Left renal pelvis (tissue), 4 donors: ENCODE measurements around the gene BRF1. TPM values are rescaled to one million over a fixed set of nuclear protein-coding genes. Genes with fewer than 3 reads are reported as not detected.

Experiments used
- DNase-seq, 4 donors: peaks; one replicate each; pipeline ENCODE4 v3.0.0-alpha.2; 2013; ENCODE audit warnings: low read depth in 4 of 4, low spot score in 3 of 4
- polyA plus RNA-seq, 4 donors: library from polyadenylated mRNA; unstranded; fragments of 120-200 nt; gene quantifications; one replicate each; pipeline ENCODE4 v1.2.1, GENCODE V29; 2013; ENCODE audit not compliant: insufficient read length in 4 of 4

The BRF1 gene
- polyA plus RNA-seq, 4 donors = 21.5 to 40.8 (median 33.3) TPM

DNA sequence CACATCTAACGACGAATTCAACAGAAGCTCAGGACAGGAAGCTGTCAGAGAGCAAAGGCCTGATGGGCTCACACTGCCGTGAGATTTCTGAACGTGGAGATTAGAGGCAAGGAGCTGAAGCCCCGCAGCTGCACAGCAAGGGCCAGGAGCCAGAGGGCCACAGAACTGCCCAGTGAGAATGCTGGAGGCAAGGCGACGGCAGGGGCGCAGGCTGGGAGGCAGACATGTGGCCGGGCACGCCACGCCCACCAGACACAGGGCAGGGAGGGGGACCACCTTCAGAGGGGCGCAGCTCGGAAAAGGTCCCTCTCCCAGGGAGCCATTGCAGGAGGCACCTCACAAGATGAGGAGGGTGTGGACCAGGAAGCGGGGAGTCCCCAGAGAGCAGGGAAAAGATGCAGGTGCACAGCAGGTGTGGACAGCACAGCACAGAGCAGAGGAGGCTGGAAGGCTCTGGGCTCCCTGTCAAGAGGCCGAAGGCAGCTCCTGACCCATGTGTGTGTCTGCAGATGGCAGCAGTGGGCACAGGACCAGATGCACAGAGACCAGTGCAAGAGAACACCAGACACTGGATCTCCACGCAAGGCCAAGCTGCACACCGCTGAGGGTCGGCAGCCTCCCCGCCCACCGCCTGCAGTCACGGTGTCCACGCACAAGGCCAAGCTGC, 29.4 kb downstream of the BRF1 start:
- DNase-seq = no peak

GRCh38 chr14:105269405-105269804, 31.4 kb downstream of the BRF1 start:
- no peak for DNase-seq

- no peak for DNase-seq
Measured at GRCh38 chr14:105268736-105269354, 32.0 kb downstream of the BRF1 start.

DNA sequence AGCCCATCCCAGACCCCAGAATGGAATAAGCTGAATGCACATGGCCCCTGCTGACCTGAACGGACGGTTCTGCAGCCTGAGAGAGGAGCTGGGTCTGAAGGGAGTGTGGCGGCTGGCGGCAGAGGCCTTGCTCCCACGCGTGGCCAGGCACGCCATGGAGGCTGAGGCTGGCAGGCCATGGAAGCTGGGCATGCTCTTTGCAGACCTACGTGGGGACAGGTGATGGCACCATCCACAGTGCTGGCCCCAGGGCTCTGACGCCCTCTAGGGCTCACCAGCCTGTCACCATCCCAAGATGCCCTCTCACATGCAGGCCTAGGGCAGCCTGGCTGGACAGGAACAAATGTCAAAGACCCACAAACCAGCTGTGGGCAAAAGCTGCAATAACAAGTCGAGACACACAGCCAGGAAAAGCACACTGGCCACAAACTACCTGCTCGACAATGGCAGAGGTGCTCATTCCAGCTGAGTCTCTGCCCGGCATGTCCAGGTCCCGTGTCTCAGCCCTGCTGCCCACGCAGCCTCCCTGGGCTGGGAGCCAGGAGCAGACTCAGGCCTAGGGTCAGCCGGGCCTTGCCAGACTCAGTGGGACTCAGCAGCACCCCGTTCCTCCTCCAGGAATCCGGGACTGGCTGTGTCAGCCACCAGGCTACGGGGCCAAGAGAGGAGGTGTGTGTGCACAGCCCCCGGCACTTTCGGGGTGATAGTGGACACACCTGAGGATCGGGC, 32.8 kb downstream of the BRF1 start:
- DNase-seq = no peak

DNA sequence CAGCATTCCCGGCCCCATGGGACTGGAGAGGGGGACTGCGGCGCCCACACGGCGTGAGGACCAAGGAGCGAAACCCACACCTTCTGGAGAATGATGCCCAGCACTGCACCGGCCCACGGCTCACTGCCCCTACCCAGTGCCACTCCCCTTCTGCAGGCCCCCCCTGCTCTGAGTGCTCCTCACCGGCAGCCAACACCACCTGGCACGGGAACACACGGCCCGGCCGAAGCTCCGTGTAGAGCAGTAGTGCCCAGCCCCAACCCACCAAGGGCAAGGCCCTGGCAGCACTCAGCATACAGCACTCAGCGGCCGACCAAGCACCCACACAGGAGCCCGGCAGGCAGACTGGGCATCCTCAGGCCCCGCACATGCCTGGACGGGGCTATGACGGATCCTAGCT, 39.0 kb downstream of the BRF1 start:
- no peak for DNase-seq

DNA sequence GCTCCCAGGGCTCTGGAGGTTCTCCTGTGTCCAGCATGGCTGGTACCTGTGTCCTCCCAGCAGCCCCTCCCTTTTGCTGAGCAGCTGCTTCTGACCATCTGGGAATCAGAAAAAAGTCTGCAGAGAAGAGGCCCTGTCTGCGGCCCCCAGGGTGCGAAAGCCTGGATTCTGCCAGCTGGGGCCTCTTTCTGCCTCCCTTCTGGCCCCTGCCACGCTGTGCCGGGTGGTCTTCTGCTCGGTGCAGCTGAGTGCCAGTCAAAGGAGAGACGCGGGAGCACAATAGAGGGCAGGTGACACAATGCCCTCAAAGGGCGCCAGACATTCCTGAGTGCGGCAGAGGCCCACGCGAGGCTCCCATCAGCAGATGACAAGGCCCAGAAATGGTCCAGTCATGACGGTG, 39.8 kb downstream of the BRF1 start:
- DNase-seq = no peak

- no peak for DNase-seq
Measured at GRCh38 chr14:105258846-105259245, 42.0 kb downstream of the BRF1 start.

DNA sequence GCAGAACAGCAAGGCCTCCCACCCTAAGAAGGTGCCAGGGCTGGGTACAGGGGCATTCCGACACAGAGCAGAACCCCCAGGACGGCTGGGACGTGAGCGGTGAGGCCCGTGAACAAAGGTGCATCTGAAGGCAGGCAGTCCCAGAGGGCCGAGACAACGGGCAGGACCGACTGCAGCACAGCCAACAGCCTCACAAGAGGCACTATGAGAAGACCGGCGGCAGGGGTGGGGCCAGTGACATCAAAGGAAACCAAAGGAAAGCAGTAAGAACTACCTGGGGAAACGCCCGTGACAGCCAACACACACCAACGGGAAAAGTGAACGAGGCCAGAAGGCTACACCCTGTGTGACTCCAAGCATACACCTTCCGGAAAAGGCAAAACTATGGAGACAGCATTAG, 43.3 kb downstream of the BRF1 start:
- no peak for DNase-seq

GRCh38 chr14:105256292-105256960, 44.4 kb downstream of the BRF1 start:
- no peak for DNase-seq

- DNase-seq = no peak
Measured at GRCh38 chr14:105255021-105255507, 45.7 kb downstream of the BRF1 start.

DNA sequence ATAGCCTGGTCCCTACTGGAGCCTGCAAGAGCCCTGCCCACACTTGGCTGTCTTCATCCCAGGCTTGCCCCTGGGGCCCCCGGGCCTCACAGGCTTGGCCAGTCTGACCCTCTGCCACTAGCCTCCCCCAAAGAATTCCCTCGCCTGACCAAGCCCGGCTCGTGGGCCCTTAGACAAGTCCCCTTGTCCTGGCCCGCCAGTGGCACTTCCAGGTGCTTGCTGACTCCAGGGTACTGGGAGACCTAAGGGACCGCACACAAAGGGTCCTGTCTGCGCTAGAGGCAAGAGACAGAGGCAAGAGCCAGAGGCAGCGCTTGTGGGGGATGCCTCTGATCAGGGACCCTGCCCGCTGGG, 47.5 kb downstream of the BRF1 start:
- DNase-seq = no peak

- no peak for DNase-seq
Measured at GRCh38 chr14:105252552-105253328, 48.1 kb downstream of the BRF1 start.

GRCh38 chr14:105251920-105252319, 48.9 kb downstream of the BRF1 start:
- no peak for DNase-seq

DNA sequence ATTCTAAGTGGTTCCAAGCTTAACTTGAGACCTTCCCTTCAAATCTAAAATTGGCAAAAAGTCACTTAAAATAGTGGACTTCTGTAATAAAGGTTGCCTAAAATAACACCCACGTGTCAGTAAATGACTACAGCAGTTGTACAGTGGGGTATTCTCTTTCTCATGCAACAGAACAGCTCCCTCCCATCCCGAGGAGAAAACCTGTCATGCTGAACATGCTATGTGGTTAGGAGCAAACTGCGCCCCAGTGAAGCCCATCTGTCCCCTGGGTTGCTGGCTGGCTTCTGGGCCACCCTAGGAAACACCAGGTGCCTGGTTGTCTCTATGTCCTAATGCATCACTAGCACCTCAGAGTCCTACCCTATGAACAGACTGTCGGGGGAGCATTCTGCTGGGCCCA, 49.8 kb downstream of the BRF1 start:
- no peak for DNase-seq

DNA sequence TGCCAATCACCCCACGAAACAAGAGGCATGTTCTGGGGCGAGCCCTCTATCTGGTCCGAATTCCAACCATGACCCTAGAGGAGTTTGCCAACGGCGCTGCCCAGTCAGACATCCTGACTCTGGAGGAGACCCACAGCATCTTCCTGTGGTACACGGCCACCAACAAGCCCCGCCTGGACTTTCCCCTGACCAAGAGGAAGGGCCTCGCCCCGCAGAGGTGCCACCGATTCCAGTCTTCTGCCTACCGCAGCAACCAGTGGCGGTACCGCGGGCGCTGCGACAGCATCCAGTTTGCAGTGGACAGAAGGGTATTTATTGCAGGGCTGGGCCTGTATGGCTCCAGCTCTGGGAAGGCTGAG, 50.8 kb downstream of the BRF1 start:
- DNase-seq = no peak

DNA sequence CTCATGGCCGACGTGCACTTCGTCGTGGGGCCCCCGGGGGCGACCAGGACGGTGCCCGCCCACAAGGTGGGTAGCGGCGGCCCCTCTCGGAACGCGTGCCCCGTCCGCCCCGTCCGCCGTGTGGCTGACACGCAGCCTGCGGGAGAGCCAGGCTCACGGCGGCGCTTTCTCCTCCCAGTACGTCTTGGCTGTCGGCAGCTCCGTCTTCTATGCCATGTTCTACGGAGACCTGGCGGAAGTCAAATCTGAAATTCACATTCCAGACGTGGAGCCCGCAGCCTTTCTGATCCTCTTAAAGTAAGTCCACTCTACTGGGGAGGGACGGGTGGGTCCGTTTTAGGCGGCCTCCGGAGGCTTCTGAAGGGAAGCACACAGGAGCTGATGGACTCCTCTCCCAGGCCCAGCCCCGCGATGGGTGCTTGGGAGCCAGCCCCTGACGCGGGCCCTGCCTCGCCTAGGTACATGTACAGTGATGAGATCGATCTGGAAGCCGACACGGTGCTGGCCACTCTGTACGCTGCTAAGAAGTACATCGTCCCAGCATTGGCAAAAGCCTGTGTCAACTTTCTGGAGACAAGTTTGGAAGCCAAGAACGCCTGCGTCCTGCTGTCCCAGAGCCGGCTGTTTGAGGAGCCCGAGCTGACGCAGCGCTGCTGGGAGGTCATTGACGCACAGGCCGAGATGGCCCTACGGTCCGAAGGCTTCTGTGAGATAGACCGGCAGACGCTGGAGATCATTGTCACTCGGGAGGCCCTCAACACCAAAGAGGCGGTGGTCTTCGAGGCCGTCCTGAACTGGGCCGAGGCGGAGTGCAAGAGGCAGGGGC, 51.4 kb downstream of the BRF1 start:
- no peak for DNase-seq

DNA sequence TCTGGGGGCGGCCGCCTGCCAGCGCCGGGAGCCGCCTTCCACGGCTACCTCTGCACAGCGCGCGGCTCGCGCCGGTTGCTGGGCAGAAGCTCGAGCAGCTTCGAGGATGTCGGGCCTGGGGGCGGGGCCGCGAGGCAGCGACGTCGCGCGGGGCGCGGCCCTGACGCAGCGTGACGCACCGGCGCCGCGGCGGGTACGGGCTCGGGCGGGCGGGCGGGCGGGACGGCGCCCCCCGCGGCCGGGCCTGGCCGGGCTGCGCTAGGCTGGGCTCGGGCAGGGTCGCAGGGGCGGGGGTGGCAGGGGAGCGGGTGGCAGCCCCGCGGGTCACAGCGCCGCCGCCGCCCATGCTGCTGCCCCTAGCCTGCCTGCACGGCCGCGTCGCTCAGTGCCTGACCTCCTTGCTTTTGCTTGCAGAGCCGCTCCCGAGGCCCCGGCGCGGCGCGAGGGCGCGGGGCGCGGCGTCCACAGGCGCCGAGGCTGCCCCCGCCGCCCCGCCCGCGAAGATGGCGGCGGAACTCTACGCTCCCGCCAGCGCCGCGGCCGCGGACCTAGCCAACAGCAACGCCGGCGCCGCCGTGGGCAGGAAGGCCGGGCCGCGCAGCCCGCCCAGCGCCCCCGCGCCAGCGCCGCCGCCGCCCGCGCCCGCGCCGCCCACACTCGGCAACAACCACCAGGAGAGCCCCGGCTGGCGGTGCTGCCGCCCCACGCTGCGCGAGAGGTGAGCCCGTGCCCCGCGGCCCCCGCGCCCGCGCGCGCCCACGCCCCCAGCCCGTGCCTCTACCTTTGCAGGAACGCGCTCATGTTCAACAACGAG, 52.2 kb downstream of the BRF1 start, which contains the start of gene BTBD6:
Gene BTBD6 (plus strand): TSS at position 166 of the 814 bp plus-strand sequence. CDS start 179 bp downstream, at position 345.
- peak; percentile 62 to 69 (median 68) for DNase-seq

- no peak for DNase-seq
Measured at GRCh38 chr14:105247715-105248367, 53.0 kb downstream of the BRF1 start.
